Hematopoietic multipotent progenitor cell treated with erythropoietin and hydrocortisone succinate and interleukin-3 and kit ligand, for 4 days (in vitro differentiated cells): ENCODE measurements around the gene DDT.
"Not testable (repeated sequence)": the region's sequence is repeated elsewhere in the genome, so short reads cannot be mapped to it uniquely, and the experiment has no call there.

ENCODE experiments used
- DNase-seq: peaks from one replicate; pipeline ENCODE4 v3.0.0-alpha.2; 2015

The DDT gene

GRCh38 chr22:23974345-23974744 is at the start of gene DDT:
Gene DDT (minus strand): TSS chr22:23974441. CDS start chr22:23974414, 27 bp downstream.
- not testable (repeated sequence) for DNase-seq

GRCh38 chr22:24023204-24023789 is 49.1 kb upstream of the DDT start:
- DNase-seq = no peak

GRCh38 chr22:24021304-24021703 is 47.1 kb upstream of the DDT start:
- DNase-seq = no peak

GRCh38 chr22:24016156-24016555 is 41.9 kb upstream of the DDT start:
- DNase-seq = no peak

GRCh38 chr22:24011735-24012068 is 37.5 kb upstream of the DDT start:
- DNase-seq = no peak

GRCh38 chr22:24010018-24010391 is 35.8 kb upstream of the DDT start:
- no peak for DNase-seq

GRCh38 chr22:24009227-24010017 is 35.2 kb upstream of the DDT start:
- DNase-seq = peak; percentile 84

- no peak for DNase-seq
Measured at GRCh38 chr22:24008381-24009226, 34.4 kb upstream of the DDT start.

- DNase-seq = no peak
Measured at GRCh38 chr22:24008022-24008283, 33.7 kb upstream of the DDT start.

GRCh38 chr22:24007253-24008021 is 33.2 kb upstream of the DDT start:
- DNase-seq = no peak

- DNase-seq = no peak
Measured at GRCh38 chr22:24006914-24007214, 32.6 kb upstream of the DDT start.

- no peak for DNase-seq
Measured at GRCh38 chr22:24006207-24006913, 32.1 kb upstream of the DDT start.

GRCh38 chr22:24005201-24005600 is 31.0 kb upstream of the DDT start, which contains the start of gene GSTT4:
Gene GSTT4 (minus strand): TSS chr22:24005453. CDS start chr22:24005356, 97 bp downstream.
- no peak for DNase-seq

- no peak for DNase-seq
Measured at GRCh38 chr22:24003887-24004286, 29.6 kb upstream of the DDT start.

GRCh38 chr22:24002851-24003250 is 28.6 kb upstream of the DDT start:
- DNase-seq = no peak

GRCh38 chr22:24002272-24002671 is 28.0 kb upstream of the DDT start:
- no peak for DNase-seq

GRCh38 chr22:24001314-24001713 is 27.1 kb upstream of the DDT start:
- DNase-seq = no peak

GRCh38 chr22:23999779-24000178 is 25.5 kb upstream of the DDT start:
- DNase-seq = not testable (repeated sequence)

- no peak for DNase-seq
Measured at GRCh38 chr22:23997092-23997491, 22.9 kb upstream of the DDT start.

GRCh38 chr22:23993581-23994177 is 19.4 kb upstream of the DDT start:
- peak; percentile 43 for DNase-seq

- not testable (repeated sequence) for DNase-seq
Measured at GRCh38 chr22:23993080-23993479, 18.8 kb upstream of the DDT start.

- not testable (repeated sequence) for DNase-seq
Measured at GRCh38 chr22:23989583-23990244, 15.5 kb upstream of the DDT start.
